ENCODE results near the gene SCIMP.
"Not testable (repeated sequence)": the region's sequence is repeated elsewhere in the genome, so short reads cannot be mapped to it uniquely, and the experiment has no call there.

Gene SCIMP

GRCh38 chr17:5241861-5242671, 7.4 kb upstream of the SCIMP start:
- POLR2A ChIA-PET = no interaction called here
- no peak for DNase-seq (ENCODE audit: extremely low spot score)
- no peak for TF ChIP-seq CTBP1 (IDR thresholded peaks at IDR 0.05; ENCODE audit: borderline replicate concordance)
- no peak for TF ChIP-seq ARNT (IDR thresholded peaks at IDR 0.05)
- TF ChIP-seq HDGF (IDR thresholded peaks at IDR 0.05; ENCODE audit: borderline replicate concordance) = no peak
- TF ChIP-seq LEF1 (IDR thresholded peaks at IDR 0.05; ENCODE audit: borderline replicate concordance) = no peak
- no peak for TF ChIP-seq BHLHE40 (IDR thresholded peaks at IDR 0.05; ENCODE audit: borderline replicate concordance)
- no peak for TF ChIP-seq SUZ12 (IDR thresholded peaks at IDR 0.05)
- no peak for TF ChIP-seq ELF4 (IDR thresholded peaks at IDR 0.05)
- CTCF ChIA-PET = no interaction called here

- POLR2A ChIA-PET; DNase-seq (ENCODE audit: extremely low spot score): not testable (repeated sequence)
Measured at GRCh38 chr17:5239769-5240168, 5.1 kb upstream of the SCIMP start.

DNA sequence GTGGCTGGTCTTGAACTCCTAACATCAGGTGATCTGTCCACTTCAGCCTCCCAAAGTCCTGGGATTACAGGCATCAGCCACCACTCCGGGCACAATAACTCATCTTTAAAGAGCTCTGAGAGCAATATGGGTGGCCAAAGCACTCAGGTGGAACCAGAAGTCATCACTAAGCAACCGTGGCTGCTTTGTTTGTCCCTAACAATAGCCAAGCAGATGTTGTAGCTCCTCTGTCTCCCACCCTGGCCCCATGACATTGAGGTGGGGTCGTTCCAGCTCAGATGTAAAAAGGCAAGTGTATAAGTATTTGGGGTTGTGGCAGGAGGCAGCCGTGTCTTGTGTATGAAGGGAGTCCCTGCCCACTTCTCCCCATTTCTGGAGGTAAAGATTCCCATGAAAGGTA, 3.7 kb upstream of the SCIMP start:
- TF ChIP-seq HDGF (IDR thresholded peaks at IDR 0.05; ENCODE audit: borderline replicate concordance) (no peak), SP1 (IDR thresholded peaks at IDR 0.05) (no peak), NFRKB (IDR thresholded peaks at IDR 0.05) (no peak), FOXM1 (IDR thresholded peaks at IDR 0.05; ENCODE audit: borderline replicate concordance) (no peak), PKNOX1 (IDR thresholded peaks at IDR 0.05) (no peak), L3MBTL2 (conservative IDR thresholded peaks at IDR 0.05) (no peak), ZNF384 (IDR thresholded peaks at IDR 0.05) (no peak), LEF1 (IDR thresholded peaks at IDR 0.05; ENCODE audit: borderline replicate concordance) (no peak), BHLHE40 (IDR thresholded peaks at IDR 0.05; ENCODE audit: borderline replicate concordance) (no peak), ELF4 (IDR thresholded peaks at IDR 0.05) (no peak), CTBP1 (IDR thresholded peaks at IDR 0.05; ENCODE audit: borderline replicate concordance) (no peak), TARDBP (IDR thresholded peaks at IDR 0.05) (no peak), FOXA1 (IDR thresholded peaks at IDR 0.05) (no peak), ARNT (IDR thresholded peaks at IDR 0.05) (no peak), SUZ12 (IDR thresholded peaks at IDR 0.05) (no peak), FOXK2 (IDR thresholded peaks at IDR 0.05) (no peak)
- POLR2A ChIA-PET = no interaction called here
- CTCF ChIA-PET = no interaction called here
- no peak for DNase-seq (ENCODE audit: extremely low spot score)

More at GRCh38 chr17:5239769-5240168, 5.1 kb upstream of the SCIMP start:
- CTCF ChIA-PET = not testable (repeated sequence)

GRCh38 chr17:5237541-5238016, 2.9 kb upstream of the SCIMP start:
- TF ChIP-seq ARNT (IDR thresholded peaks at IDR 0.05) (no peak), CTBP1 (IDR thresholded peaks at IDR 0.05; ENCODE audit: borderline replicate concordance) (no peak), ELF4 (IDR thresholded peaks at IDR 0.05) (no peak), FOXK2 (IDR thresholded peaks at IDR 0.05) (no peak), FOXA1 (IDR thresholded peaks at IDR 0.05) (no peak), TARDBP (IDR thresholded peaks at IDR 0.05) (no peak), LEF1 (IDR thresholded peaks at IDR 0.05; ENCODE audit: borderline replicate concordance) (no peak), PKNOX1 (IDR thresholded peaks at IDR 0.05) (no peak), HDGF (IDR thresholded peaks at IDR 0.05; ENCODE audit: borderline replicate concordance) (no peak), L3MBTL2 (conservative IDR thresholded peaks at IDR 0.05) (no peak), SUZ12 (IDR thresholded peaks at IDR 0.05) (no peak), ZNF384 (IDR thresholded peaks at IDR 0.05) (no peak), FOXM1 (IDR thresholded peaks at IDR 0.05; ENCODE audit: borderline replicate concordance) (no peak), NFRKB (IDR thresholded peaks at IDR 0.05) (no peak), SP1 (IDR thresholded peaks at IDR 0.05) (no peak)
- peak; percentile 78 for DNase-seq (ENCODE audit: extremely low spot score)
- ChIA-PET CTCF (interaction anchor here (0.6 kb wide), 3 partner anchors 12 to 290 kb away, joined by 3 to 4 read pairs (median 3); no protein-coding TSS in a partner anchor), POLR2A (no interaction called here)

DNA sequence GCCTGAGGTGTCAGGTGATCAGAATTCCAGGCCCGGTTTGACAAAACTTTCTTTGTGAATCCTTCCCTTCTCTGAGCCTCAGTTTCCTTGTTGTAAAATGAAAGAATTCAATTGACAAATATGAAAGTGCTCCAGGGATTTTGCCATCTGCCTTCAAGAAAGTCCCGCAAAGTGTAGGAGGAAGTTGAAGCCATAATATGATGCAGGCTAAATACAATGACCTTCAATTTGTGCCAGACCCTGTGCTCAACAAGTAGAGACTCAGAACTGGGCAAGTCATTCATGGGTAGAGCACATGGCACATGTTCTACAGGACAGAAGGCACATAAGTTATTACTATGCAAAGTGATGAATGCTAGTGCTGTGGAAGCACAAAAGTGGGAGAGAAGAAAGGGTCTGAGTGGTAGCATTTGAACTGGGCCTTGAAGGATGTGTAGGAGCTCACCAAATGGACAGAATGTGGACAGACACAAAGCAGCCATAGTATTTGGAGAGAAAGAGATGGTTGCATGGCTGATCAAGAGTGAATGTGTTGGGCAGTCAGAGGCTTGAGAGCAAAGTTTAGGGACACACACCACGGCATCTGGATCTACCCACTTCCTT, 2.4 kb upstream of the SCIMP start:
- TF ChIP-seq NFRKB (IDR thresholded peaks at IDR 0.05) (no peak), BHLHE40 (IDR thresholded peaks at IDR 0.05; ENCODE audit: borderline replicate concordance) (no peak), ELF4 (IDR thresholded peaks at IDR 0.05) (no peak), FOXM1 (IDR thresholded peaks at IDR 0.05; ENCODE audit: borderline replicate concordance) (no peak), ARNT (IDR thresholded peaks at IDR 0.05) (no peak), FOXK2 (IDR thresholded peaks at IDR 0.05) (no peak)
- CTCF ChIA-PET = no interaction called here

DNA sequence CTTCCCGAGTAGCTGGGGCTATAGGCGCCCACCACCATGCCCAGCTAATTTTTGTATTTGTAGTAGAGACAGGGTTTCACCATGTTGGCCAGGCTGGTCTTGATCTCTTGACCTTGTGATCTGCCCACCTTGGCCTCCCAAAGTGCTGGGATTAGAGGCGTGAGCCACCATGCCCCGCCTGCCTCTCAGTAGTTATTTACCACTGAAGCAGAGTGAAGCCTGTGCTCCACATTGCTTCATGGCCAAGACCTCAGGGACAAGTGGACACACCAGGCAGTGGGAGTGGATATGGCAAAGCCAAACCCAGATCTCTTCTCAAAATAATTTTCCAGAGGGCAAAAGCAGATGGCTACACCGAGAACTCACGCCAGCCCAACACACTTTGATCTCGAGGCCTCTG, 1.2 kb downstream of the SCIMP start:
- POLR2A ChIA-PET; DNase-seq (ENCODE audit: extremely low spot score); CTCF ChIA-PET: not testable (repeated sequence)

More for the DNA sequence above, 2.4 kb upstream of the SCIMP start:
- POLR2A ChIA-PET = no interaction called here
- no peak for DNase-seq (ENCODE audit: extremely low spot score)

All from HEK293T (cell line).